GM04503 (cell line): ENCODE data around the gene RPS19BP1.
"Not testable (repeated sequence)": the region's sequence is repeated elsewhere in the genome, so short reads cannot be mapped to it uniquely, and the experiment has no call there.

Experiments
- DNase-seq: peaks from one replicate; pipeline ENCODE4 v3.0.0-alpha.2; 2012; ENCODE audit warnings: low read depth

Gene RPS19BP1

DNA sequence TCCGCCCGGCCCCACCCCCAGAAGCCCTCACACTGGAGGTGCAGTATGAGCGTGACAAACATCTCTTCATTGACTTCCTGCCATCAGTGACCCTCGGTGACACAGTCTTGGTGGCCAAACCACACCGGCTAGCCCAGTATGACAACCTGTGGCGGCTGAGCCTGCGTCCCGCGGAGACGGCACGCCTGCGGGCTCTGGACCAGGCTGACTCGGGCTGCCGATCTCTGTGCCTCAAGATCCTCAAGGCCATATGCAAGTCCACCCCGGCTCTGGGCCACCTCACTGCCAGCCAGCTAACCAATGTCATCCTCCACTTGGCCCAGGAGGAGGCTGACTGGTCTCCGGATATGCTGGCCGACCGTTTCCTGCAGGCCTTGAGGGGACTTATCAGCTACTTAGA is 18.8 kb downstream of the RPS19BP1 start:
- no peak for DNase-seq

- no peak for DNase-seq
Observed at GRCh38 chr22:39512026-39512425, 20.5 kb downstream of the RPS19BP1 start.

GRCh38 chr22:39511226-39511625 is 21.3 kb downstream of the RPS19BP1 start:
- DNase-seq: no peak

DNA sequence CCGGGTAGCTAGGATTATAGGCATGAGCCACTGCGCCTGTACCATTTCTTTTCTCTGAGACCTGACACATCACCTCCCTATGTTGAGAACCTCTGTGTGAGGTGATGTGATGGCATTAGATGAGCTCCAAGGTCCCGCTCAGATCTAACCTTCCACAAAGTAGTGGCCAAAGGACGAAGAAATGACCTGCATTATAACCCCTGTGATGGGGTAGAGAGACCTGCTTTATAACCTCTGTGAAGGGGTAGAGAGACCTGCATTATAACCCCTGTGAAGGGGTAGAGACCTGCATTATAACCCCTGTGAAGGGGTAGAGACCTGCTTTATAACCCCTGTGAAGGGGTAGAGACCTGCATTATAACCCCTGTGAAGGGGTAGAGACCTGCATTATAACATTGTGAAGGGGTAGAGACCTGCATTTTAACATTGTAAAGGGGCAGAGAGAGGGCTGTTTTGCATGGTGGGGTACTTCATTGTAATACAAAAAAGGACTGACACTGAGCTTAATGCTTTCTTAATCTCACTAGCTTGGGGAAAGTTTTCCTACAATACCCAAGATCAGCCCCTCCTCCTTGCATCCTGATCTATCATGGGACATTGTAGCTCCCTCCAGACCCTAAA is 21.9 kb downstream of the RPS19BP1 start:
- no peak for DNase-seq

DNA sequence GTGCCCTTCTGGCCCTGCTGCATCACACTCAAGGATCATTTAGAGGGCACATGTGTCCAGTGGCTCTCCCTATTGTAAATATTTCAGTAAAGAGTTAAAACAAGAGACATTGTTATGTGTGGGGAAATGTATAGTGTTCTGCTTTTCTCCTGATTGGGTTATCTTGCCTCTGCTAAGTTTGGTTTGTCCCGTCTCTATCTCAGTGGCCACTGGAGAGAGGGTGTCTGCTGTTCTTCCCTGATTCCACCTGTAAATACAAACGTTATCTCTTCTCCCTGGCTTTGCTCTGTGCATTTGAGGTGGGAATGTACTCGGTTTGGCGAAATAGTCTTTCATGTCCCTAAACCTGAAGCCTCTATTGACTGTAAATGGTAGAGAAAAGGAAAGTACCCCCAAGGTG is 24.2 kb downstream of the RPS19BP1 start:
- no peak for DNase-seq

GRCh38 chr22:39507021-39507420 is 25.5 kb downstream of the RPS19BP1 start:
- DNase-seq: not testable (repeated sequence)

DNA sequence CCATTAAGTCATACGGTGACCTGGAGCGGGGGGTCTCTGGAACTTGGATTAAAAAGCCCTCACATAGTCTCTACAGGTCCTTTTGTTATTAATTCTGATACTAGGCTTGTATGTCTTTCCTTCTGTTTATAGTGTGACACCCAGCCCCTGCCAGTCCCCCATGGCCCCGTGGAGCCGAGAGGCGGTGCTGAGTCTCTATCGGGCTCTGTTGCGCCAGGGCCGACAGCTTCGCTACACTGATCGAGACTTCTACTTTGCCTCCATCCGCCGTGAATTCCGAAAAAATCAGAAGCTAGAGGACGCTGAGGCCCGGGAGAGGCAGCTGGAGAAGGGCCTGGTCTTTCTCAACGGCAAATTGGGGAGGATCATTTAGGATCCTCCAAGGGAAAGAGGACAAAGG is 28.5 kb downstream of the RPS19BP1 start:
- DNase-seq: no peak

GRCh38 chr22:39503630-39504029 is 28.9 kb downstream of the RPS19BP1 start:
- DNase-seq: no peak

DNA sequence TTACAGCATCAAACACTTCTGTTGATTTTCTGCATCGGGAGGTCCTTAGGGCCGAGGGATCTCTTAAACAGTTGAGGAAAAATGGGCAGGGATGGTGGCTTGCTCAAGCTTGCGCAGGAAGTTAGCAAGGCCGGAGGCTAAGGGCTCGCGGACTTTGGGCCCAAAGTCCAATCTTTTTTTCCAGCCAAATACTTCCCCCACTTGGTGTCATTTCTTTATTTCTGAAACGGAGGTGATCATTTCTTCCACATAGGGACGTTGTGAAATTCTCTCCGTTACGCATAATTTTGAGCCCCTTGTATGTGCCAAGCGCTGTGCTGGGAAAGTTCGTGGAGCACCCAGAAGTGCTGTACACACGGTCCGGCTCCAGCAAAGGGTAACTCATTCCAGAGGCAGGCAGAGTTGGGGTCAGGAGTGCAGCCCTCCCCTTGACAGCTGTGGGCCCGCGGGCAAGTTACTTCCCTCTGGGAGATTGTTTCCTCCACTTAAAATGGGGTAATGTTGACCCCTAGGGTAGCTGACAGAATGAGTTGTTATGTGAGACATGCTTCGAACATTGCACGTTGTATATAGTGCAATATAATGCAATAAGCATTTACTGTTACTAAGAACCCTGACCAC is 29.6 kb downstream of the RPS19BP1 start:
- no peak for DNase-seq

DNA sequence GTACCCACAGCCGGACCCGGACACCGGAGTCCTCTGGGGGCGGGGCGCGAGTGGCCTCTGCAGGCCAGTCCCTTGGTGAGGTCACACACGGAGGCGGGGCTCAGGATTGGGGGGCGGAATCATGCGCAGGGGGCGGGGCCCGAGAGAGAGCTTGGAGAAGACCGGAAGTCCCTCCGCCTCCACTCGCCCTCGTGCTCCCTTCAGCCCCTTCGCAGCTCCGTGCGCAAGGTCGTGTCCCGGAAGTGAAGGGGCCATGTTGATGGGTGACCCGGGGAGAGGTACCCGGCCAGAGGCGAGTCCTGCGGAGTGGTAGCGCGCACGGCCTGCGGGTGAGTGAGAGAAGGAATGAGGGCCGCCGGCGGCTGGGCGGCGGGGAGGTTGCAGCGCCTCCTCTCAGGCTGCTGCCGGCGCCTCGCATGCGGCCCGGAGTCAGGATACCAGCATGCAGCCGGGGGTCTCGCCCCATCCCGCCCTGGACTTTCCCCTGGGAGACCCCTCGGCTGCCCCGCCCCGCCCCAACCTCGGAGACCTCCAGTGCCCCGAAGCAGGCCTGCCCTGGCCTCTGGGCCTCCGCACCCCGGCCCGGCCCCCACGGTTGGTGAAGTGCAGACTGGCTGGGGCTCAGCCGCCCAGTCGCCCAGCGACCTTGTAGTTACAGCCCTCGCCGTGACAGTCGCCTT is 30.3 kb downstream of the RPS19BP1 start, which contains the start of gene MIEF1:
TSS of gene MIEF1 (plus strand) at position 182 of the 680 bp plus-strand sequence. CDS start 9,005 bp downstream, outside the sequence.
- peak; percentile 73 for DNase-seq

- no peak for DNase-seq
Observed at GRCh38 chr22:39501644-39502108, 30.9 kb downstream of the RPS19BP1 start.

- no peak for DNase-seq
Observed at GRCh38 chr22:39500101-39500500, 32.4 kb downstream of the RPS19BP1 start.

DNA sequence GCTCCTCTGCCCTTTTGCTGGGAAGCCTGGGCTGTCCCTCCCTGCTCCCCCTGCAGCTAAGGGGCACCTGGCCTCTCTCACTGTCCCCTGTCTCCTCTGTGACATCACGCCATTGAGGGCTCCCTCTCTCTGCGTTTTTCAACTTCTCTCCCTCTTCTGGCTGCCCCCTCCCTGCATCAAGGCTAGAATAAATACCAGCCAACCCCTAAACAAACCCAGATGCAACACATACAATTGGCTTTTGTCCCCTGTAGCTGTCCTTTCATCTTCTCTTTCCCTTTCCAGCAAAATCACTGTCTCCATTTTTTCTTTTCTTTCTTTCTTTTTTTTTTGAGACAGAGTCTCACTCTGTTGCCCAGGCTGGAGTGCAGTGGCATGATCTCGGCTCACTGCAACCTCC is 33.7 kb downstream of the RPS19BP1 start:
- DNase-seq: no peak

DNA sequence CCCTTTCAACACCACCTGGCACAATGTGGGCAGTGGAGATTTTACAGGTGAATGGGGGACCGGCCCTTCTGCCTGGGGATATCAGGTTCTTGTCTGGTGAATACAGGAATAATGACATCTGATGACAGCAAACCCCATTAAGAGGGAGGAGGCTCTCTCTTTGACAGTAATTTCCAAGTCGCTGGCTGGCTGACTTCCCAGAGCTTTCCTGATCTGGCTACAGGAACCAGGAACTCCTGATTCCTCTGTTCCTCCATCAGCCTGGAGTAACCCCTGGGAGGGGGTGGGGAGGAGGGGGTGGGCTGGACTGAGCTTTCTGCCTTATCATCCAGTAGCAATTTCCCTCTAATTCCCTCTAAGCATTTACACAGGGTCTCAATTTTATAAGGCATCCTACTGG is 34.2 kb downstream of the RPS19BP1 start:
- DNase-seq: no peak

DNA sequence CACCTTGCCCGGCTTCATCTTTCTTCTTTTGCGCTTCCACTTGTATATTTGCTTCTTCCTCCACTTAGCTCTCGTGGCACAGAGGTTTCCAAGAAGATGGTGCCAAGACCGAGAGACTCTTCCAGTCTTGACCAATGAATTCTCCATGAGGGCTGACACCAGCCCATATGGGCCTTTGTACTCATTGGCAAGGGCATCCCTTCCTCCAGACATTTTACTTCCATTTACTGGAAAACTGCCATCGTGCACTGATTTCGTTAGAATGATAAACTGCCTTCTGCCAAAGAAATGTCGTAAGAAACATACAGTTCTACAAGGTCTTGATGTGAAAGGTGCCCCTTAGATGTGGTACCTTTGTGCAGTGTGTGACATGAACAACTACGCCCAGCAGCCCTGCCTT is 35.1 kb downstream of the RPS19BP1 start:
- DNase-seq: no peak

- no peak for DNase-seq
Observed at GRCh38 chr22:39496131-39496838, 36.3 kb downstream of the RPS19BP1 start.

- DNase-seq: no peak
Observed at GRCh38 chr22:39494471-39495120, 38.0 kb downstream of the RPS19BP1 start.

GRCh38 chr22:39493759-39494158 is 38.8 kb downstream of the RPS19BP1 start:
- peak; percentile 91 for DNase-seq

- DNase-seq: no peak
Observed at GRCh38 chr22:39492186-39492585, 40.4 kb downstream of the RPS19BP1 start.

DNA sequence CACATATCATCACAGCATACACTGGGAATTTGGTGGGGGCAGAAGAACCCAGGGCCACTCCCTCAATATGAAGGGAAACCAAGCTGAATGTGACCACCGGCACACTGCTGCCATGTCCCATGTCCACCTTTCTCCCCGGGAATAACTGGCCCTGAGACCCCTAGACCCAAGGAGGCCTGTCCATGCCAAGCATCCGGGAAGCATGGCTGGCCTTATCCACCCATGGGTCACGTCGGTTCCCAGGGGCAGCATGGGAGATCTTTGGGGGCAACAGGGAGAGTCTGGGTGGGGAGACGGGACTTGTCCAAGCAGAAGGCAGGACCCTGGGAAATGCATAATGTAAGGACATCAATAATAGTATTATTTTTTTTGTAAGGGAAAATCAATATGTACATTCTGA is 40.9 kb downstream of the RPS19BP1 start:
- DNase-seq: no peak

DNA sequence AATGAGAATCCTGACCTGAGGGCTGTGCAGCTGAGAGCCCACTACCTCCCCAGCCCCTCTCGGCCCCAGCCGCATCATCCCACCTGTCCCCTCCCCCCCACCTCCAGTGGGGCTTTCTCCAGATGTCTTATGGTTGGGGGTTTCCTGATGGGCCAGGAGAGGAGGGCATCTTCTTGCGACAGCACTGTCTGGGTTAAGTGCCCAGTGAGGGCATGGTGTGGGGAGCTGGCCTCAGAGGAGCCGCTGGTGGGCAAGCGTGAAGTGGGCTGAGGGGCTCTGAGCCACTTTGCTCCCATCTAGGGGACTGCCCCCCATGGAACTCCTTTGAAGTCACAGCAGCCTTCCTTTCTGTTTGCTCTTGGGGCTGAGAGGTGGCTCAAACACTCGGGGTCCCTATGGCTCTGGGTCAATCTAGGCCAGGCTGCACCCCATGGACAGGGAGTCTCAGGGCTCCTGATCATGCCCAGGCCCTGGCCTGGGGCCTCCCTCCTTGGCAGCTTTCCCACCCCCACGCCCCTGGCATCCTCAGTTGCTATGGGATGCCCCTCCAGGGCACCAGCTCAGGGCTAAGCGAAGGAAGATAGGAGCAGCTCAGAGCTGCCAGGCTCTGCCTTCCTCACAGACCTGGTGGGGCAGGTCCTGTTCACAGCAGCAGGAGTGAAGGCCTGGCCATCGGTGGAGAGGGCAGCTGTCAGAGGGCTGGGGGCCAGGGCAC is 41.4 kb downstream of the RPS19BP1 start:
- DNase-seq: no peak
